Hematopoietic multipotent progenitor cell treated with erythropoietin and hydrocortisone succinate and interleukin-3 and kit ligand, for 17 days (in vitro differentiated cells): ENCODE results near the gene SMAD3.
"Not testable (repeated sequence)": the region's sequence is repeated elsewhere in the genome, so short reads cannot be mapped to it uniquely, and the experiment has no call there.

Source experiments
- DNase-seq: peaks from one replicate; pipeline ENCODE4 v3.0.0-alpha.2; 2015; ENCODE audit warnings: low spot score

The SMAD3 gene

DNA sequence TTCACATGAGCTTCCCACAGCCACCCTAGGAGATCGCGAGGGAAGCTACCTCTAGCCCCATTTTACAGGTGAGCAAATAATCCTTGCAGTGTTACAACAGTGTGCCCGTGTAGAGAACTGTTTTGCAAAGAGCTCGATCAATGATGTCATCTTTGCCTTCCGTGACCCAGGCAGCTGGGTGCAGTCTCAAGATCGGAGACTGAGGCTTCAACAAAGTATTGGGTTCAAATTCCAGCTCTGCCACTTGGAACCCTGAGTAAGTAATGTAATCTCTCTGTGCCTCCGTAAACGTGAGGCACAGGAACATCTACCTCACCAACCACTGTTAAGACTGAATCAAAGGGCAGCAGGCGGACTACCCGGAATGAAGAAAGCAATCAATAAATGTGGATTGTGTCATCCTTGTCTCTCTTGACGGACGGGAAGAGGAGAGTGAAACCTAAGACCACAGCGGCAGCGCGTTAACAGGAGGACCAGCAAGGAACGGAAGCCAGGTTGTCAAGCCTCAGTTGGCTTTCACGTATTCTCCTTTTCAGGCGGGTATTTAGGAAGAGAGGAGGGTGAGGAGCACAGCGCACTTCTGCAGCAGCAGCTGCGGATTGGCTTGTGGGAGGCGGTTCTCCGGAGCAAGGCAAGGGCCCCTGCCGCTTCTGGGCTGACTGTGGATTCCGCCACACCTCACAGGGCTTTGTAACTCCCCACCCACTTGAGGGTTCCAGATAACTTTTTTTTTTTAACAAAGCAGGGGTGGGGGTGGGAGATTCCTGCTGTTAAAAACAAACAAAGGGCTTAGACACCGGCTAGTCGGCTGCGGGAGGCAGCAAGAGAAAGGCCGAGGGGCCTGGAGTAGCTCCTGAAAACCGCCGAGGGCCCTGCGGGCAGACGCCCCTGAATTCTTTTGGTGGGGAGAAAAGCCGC, 1.5 kb upstream of the SMAD3 start:
- no peak for DNase-seq

DNA sequence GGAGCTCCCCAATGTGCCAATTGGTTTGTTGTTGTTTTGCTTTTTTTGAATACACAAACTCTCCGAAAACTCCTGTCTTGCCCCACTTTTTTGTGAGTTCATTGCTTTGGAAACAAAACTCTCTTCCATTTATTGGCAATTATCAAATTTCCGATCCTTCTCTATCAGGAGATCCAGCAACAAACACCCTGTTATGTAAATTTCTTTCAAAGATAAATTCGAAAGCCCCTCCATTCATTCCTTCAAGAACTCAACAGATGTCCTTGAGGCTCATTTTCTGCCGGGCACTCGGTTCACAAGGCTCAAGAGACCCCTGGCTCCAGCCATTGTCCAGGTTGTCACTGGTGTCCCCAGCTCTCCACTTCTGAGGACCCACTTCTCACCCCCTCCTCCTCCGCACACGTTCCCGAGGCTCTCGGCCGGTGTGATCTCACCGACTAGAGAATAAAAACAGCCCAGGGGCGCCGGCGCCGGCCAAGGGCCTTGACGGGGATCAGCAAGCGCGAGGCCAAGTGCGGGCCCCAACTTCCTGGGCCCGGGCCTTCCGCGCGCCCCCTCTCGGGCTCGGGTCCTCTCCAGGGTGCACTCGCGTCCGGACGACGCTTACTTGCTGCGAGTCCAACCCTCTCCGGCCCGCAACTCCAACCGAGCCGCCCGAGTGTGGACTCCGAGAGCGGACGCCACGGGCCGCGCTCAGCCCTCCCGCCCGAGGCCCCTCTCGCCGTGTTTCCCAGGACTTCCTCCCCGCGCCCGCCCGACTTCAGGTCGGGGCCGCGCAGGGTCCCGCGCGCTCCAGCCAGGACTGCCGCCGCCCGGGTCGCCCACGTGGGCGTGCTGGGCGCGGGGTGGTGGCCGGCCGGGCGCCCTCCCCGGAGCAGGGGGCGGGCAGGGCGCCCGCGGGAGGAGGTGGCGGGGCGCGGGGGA, 533 bp upstream of the SMAD3 start:
- no peak for DNase-seq

DNA sequence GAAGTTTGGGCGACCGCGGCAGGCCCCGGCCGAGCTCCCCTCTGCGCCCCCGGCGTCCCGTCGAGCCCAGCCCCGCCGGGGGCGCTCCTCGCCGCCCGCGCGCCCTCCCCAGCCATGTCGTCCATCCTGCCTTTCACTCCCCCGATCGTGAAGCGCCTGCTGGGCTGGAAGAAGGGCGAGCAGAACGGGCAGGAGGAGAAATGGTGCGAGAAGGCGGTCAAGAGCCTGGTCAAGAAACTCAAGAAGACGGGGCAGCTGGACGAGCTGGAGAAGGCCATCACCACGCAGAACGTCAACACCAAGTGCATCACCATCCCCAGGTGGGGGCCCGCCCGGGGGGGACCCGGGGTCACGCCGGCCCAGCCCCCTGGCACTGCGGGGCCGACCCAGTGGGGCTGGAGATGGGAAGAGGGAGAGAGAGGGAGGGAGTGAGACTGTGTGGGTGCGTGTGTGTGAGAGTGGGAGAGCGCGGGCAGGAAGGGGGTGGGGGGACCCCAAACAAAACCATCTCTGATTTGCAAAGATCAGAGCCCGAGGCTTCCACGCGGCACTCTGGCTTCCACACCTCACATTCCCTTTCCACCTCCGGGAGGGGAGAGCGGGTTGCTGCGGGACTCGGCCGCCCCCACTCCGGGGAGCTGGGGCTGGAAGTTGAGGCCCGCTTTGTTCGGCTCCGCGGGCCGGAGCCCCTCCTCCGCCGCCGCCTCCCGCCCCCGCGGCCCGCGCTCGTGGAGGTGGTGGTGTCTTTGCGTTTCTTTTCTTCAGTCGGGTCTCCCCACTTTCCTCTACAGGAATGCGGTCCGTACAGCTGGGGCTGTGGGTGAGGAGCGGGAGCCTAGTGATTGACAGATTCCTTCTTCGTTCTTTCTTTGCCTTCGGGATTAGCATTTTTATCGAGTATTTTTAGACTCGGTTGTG, 898 bp downstream of the SMAD3 start:
- DNase-seq: no peak

DNA sequence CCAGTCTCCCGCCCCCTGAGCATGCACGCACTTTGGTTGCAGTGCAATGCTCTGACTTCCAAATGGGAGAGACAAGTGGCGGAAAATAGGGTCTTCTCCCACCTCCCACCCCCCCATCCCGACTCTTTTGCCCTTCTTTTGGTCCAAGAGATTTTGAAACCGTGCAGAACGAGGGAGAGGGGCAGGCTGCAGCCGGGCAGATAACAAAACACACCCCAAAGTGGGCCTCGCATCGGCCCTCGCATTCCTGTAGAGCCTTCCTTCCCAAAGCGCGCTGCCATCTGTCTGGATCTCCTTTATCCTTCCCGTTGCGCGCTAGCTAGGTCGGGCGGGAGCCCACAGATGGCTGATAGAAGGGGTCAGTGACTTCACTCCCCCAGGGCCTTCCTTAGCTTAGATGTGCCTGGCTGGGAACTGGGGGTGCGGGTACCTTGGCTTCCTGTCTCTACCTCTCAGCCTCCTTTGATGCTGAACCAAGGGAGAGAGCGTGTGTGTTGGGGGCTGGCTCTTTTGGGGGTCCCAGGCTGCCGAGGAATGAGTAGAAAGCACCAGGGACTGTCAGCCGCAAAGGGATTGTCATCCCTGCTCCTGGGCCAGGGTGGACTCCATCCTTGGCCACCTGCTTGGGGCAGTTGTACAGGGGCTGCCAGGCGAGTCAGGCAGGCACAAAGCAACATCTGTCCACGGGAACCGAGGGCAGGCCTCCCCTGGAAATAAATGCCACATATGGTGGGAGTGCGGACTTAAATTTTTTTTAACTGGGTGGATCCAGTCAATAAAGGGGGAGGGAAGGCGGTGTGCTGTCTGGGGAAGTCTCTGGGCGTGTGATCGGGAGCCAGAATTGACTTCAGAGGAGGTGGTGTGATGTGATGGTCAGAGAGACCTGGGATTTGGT, 1.8 kb downstream of the SMAD3 start:
- no peak for DNase-seq

DNA sequence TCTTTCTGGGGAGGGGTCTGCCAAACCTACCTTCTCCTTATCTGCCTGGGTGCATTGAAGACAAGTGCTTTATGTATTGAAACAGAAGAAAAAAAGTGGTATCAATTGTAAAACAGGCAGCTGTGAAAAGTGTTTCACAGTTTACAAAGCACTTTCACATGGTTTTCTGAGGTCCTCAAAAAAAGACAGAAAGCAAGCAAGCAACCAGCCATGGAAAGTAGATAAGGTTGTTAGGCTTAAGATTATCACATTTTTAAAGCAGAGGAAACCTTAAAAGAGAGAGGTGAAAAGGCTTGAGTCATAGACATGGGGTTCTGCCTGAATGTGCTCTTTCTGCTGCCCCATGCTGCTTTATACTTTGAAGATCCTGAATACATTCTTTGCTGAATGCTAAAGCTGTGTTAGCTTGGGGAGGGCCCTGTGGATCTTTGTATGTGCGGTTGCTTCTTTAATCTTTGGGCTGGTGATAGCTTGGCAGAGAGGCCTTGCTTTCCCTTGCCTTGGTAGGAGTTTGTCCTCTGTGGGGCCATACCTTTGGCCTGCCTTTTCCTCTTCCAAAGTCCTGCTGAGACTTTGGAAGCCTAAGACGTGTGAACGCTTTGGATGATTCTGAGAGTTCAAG, 2.6 kb downstream of the SMAD3 start:
- no peak for DNase-seq

DNA sequence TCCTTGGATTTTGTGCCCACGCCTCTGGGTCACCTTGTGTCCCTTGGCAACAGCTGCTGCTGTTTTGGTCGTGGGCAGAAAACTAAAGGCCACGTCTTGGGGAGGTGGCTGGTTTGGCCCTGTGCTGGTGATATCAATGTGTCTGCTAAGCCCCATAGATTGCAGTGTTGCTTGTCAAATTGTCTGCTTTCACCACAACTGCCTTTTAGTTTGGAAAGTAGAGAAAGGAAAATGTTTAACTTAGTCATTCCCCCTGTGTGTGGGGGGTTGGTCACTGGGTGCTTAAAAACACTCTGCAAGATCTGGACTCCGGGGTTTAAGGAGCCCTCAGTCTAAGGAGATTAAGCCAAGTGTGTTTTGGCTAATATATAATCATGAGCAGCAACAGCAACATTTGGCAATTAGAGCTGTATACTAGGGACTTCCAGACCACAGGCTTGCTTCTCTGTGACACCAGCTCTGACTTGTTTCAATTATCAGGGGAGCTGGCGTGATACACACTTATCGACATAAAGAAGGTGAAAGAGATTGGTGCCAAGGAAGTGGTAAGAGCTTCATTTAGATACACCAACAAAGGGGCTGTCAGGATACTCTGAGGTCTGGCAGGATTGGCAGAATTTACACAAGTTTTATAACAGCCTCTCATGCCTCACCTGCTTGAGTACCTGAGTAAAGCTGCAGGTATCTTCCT, 3.5 kb downstream of the SMAD3 start:
- no peak for DNase-seq

DNA sequence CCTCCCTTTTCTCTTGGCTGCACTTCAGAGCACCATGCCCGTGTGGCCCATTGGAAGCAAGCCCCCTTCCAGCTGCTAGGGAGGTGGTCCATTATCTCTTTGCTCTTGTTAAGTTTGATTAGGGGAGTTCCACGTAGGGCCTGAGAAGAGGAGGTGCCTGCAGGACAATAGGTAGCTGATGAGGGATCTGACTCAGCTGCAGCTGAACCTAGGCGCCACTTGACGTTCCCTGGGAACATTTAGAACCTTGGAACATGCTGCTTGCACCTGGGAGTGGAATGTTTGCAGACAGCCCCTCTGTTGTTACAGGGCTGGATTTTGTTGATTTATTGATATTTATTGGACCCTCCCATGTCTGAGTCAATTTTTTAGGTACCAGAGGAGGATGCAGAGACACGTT, 4.7 kb downstream of the SMAD3 start:
- no peak for DNase-seq

DNA sequence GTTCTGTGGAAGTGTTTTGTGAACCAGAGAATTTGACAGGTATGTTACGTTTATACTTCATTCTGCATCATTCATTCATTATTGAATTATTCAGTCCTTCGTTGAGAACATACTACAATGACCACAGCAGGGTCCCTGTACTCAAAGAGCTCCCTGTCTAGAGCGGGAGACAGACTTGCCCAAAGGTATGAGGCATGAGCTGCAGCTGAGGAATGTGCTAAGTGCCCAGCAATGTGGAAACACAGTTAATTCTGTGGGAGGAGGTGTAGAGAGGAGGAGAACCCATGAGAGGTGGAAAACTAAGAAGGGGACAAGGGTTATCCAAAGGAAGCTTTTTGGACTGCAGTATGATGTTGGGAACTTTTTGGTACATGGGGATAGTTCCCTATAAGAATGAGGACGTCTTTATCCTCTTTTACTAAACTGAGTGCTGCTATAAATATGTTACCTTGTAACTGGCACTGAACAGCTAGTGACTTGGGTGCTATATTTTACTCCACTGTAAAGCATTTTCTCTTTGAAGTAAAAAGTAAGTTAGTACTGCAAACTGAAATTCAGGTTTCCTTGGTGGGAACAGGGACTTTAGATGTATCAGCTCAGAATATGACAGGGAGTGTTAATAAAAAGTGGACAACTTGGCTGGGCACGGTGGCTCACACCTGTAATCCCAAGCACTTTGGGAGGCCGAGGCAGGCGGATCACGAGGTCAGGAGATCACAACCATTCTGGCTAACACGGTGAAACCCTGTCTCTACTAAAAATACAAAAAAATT, 5.7 kb downstream of the SMAD3 start:
- DNase-seq: no peak

DNA sequence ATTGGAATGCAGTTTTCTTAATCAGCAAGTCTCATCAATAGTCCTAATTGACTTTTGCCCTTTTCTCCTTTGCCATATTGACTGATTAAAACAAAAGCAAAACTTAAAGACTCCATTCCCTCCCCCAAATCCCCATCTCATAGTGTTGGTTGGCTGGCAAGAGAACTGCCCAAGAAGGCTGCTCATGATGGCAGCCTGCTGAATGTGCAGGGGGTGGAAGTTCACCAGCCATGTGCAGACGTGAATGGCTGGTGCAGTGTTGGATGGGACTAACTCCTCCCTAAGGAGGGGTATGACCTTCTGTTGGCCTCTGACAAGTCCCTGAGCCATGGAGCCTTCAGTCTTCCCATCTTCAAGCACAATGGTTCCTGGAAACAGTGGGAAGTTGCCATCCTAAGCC, 7.0 kb downstream of the SMAD3 start:
- DNase-seq: no peak

DNA sequence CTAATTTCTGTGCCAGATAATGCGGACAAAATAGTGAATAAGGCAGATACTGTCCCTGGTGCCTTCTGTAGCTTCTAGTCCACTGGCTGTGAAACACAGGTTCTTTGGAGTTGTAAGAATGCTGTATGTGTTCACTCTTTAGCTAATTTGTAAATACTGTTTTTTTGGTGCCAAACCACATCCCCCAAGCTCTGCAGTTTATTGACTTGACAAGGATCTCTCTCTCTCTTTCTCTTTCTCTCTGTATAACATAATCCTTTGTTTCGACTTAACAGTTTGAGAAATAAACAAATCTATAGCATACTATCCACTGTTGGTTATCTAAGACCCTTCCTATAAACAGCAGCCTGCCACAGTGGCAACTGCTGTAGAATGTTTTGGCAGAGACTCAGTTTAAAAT, 7.6 kb downstream of the SMAD3 start:
- DNase-seq: no peak

DNA sequence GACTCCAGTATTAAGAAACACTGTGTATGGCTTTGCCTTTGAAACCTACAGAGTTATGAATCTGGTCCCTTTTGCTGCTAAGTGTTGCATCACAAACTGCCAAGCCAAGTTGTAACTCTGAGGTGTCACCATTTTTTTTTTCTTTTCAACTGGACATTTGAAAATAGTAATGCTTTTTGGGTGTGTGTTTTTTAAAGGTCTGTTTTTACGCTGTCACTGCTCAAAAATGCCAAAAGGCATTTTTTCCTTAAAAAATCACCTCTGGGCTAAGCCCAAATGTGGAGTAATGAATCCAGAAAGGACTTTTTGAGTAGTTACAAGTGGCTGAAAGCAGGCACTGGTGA, 9.5 kb downstream of the SMAD3 start:
- DNase-seq: no peak

DNA sequence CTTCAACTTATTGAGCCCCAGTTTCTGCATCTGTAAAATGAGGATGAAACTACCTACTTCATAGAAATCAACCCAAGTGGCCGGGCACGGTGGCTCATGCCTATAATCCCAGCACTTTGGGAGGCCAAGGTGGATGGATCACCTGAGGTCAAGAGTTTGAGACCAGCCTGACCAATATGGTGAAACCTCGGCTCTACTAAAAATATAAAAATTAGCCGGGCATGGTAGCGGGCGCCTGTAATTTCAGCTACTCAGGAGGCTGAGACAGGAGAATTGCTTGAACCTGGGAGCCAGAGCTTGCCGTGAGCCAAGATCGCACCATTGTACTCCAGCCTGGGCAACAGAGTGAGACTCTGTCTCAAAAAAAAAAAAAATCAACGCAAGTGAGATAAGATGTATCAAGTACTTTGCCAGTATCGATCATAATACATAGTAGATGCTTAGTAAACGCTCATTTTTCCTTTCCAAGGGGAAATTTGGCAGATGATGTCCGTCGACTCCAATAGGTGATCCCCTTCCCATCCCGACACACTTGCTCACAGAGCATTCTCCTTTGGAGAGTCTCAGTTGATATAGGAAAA, 10.2 kb downstream of the SMAD3 start:
- DNase-seq: not testable (repeated sequence)

DNA sequence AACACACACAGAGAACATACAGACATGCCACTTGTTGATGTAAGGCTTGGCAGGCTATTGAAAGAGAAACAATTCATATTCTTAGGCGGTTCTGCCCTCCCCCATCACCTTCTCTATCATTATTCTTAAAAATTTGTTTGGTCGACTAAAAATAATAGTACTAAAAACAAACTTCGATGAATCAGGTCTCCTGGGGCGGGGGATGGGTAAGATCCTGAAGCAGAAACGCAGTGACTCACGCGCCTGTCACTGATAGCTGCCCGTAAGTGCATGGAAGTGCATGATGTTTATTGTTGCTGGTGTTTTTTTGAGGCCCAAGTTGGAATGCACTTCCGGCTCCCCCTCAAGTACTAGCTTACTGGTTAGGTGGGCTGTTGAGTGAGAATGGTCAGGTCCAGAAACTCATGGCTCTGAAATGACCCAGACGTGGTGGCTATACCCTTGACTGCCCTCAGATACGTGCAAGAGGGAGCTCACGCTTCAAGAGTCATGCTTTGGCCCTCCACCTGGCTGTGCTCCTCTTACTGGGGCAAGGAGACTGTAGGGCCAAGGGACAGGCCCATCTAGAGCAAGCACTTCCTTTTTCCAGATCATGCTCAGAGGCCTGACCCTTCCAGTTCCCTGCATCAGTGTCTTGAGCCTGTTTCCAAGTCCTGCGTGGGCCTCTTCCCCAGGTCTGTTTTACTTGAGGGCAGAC, 10.9 kb downstream of the SMAD3 start:
- no peak for DNase-seq

DNA sequence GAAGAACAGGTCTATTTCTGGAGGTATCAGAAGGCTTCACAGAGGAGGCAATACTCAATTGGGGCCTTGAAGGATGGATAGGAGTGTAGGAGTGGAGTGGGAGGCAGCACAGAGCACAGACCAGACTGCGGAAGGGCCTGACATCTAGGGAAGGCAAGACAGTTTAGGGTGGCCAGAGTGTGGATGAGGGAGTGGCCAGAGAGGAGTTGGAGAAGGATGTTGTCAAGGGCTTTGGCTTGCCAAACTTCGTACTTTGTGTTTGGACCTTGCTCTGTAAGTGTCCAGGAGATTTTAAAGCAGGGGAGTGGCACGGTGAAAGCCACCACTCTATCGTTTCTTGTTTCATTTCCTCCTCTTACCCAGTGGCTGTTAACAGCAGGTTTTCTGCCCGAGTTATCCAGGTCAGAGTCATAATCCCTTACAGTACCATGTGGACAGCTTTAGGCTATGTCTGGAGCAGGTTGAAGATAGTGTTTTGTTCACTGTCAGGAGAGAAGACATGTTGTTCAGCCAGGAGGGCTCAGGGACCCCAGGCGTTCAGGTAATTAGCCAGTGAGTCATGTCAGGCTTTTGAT, 12.3 kb downstream of the SMAD3 start:
- no peak for DNase-seq

DNA sequence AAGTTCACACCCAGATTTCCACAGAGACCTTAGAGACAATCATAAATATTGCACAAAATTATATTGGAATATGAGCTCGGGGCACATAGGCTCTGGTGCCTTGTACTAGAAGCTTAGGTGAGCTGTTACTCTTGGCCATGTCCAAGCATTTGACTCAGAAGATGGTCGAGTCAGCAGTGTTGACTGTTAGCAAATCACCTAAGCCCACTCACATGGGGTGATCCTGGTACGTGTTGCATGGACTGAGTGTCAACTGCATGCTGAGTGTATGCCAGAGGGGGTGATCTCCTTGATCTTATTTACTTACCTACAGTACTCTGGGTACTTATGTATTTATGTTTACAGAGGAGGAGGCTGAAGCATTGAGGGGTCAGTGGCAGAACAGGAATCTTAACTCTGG, 14.0 kb downstream of the SMAD3 start:
- no peak for DNase-seq

DNA sequence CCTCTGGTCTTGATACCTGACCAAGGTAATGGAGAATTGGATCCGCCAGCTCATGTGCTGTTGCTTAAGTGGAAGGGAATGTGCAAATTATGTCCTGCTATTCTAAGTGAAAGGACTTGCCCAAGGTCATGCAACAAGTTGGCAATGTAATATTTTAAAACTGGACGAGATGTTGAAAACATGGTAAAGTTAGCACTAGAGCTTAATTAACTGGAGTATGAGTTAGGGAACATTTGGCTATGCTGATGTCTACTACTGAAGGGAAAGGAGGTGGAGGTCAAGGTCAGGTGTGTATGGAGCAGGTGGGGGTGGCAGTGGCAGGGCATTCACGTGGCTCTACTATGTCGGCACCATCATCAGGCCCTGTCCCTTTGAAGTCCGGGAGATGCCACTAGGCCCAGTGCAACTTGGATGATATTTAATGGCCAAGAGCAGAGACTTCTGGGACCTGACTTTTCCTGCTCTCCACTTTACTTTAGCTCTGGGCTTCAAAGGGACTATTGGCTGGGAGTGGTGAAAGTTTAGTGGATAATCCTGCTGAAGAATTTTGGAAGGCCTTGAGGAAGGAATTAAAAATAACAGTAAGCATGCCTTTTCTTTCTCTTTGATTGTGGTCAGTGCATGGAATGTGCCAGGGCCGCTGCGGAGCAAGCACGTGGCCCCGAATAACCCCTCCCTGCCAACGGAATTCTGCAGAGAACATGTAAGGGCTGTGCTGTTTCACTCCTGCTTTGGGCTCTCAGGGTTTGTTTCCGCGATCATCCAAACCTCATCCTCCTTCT, 14.9 kb downstream of the SMAD3 start:
- no peak for DNase-seq

DNA sequence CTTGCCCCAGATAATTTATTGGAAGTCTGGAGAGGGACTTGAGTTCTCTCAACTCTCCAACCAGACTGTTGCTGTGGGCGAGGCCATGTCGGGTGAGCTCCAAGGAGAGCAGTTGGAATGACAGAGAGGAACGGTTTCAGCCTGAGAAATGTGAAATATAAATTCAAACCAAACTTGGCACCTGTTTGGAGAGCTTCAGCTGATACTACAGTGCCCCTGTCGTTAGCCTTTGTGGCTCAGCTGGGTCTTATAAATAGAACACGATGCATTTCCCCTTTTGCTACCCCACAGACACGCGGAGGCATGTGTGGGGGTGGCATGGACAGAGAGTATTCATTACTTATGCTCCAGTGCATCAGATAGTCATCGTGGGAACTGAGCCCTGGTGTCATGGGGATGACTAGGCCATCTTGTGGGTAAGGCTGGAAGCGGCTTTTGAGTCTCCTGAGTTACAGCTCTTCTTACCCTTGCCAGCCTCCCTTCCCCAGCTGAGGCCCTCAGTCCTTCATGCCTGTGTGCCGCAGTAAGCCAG, 15.6 kb downstream of the SMAD3 start:
- no peak for DNase-seq
